ENCODE data around the gene FERMT2.

Gene FERMT2

DNA sequence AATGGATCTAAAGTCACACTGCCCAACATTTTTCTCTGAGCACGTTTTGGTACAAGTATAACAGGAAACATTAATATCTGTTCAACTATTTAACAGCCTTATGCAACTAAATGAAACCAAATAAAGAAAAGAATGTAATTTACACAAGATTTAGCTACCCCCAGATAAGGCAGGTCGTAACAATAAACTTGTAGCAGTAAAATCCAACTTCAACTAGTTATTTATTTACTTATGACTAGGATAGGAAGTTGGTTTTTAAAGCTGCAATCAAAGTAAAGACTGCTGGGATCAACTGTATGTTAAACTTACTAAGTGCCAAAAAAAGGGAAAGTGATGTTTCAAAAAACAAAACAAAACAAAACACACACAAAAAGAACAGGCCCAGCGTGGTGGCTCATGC is 30.9 kb downstream of the FERMT2 start:
- no peaks in the 10 kb centered on the region for H4K20me1 ChIP-seq (ENCODE audit: insufficient read depth)
- H3K4me2 ChIP-seq = no peak overlapping the region
- no peaks in the 10 kb centered on the region for H3K36me3 ChIP-seq (ENCODE audit: insufficient read depth)
- no peak overlapping the region for H3K4me3 ChIP-seq (IDR thresholded peaks at IDR 0.05; ENCODE audit: insufficient read depth, low read depth, low read length)
- H3K79me2 ChIP-seq (ENCODE audit: insufficient read depth, low read depth) = no peaks in the 10 kb centered on the region
- TF ChIP-seq, protein P1, sequence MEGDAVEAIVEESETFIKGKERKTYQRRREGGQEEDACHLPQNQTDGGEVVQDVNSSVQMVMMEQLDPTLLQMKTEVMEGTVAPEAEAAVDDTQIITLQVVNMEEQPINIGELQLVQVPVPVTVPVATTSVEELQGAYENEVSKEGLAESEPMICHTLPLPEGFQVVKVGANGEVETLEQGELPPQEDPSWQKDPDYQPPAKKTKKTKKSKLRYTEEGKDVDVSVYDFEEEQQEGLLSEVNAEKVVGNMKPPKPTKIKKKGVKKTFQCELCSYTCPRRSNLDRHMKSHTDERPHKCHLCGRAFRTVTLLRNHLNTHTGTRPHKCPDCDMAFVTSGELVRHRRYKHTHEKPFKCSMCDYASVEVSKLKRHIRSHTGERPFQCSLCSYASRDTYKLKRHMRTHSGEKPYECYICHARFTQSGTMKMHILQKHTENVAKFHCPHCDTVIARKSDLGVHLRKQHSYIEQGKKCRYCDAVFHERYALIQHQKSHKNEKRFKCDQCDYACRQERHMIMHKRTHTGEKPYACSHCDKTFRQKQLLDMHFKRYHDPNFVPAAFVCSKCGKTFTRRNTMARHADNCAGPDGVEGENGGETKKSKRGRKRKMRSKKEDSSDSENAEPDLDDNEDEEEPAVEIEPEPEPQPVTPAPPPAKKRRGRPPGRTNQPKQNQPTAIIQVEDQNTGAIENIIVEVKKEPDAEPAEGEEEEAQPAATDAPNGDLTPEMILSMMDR (conservative IDR thresholded peaks at IDR 0.05; ENCODE audit: low read depth, low read length) = no peak
- no peaks in the 10 kb centered on the region for H3K27me3 ChIP-seq (ENCODE audit: insufficient read depth, low read depth)
- H3K9ac ChIP-seq = no peak overlapping the region
- H3K4me1 ChIP-seq (ENCODE audit: low read depth, poor library complexity, severe bottlenecking) = peaks cover 9% of the 10 kb centered on the region
- H2AFZ ChIP-seq (ENCODE audit: low read depth) = no peak overlapping the region
- H3K27ac ChIP-seq = no peak overlapping the region

DNA sequence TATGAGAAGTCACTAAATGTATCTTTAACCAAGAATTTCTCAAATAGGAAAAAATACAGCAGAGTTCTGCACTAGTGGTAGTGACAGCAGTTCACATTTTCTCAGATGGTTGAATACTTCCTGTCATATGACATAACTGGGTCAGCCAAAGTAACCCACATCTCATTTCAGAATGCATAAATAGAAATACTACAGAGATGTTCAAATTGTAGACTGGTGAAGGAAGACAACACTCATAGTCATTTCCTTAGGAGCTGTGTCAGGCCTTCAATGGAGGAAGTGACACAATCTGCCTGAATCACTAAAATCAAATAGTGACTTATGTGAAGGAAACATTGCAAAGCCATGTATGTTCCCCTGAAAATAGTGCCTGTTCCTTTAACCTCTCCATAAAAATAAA is 32.4 kb downstream of the FERMT2 start:
- Histone ChIP-seq H3K79me2 (ENCODE audit: insufficient read depth, low read depth) (no peaks in the 10 kb centered on the region), H2AFZ (ENCODE audit: low read depth) (no peak overlapping the region), H3K4me2 (no peak overlapping the region), H3K9ac (no peak overlapping the region), H4K20me1 (ENCODE audit: insufficient read depth) (no peaks in the 10 kb centered on the region), H3K27ac (no peak overlapping the region), H3K4me3 (IDR thresholded peaks at IDR 0.05; ENCODE audit: insufficient read depth, low read depth, low read length) (no peak overlapping the region), H3K27me3 (ENCODE audit: insufficient read depth, low read depth) (no peaks in the 10 kb centered on the region), H3K4me1 (ENCODE audit: low read depth, poor library complexity, severe bottlenecking) (peaks cover 9% of the 10 kb centered on the region), H3K36me3 (ENCODE audit: insufficient read depth) (no peaks in the 10 kb centered on the region)
- TF ChIP-seq, protein P1 (conservative IDR thresholded peaks at IDR 0.05; ENCODE audit: low read depth, low read length) = no peak

DNA sequence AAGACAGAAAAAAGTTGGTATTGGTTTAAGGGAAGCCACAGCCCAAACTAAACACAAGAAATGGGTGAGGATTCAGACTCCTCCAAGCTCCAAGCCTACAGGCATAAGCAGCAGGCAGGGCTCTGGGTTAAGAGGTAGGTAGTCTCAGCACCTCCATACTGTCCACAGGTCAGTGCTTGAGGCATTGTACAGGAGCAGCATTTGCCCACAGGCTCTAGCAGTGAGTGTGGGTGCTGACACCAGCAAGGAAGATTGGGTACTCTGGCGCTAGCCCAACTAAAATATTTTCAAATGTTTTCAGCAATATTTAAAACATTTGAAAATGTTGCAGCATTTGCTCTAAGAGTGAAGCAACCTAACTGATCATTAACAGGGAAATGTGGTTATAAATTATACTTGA is 33.1 kb downstream of the FERMT2 start:
- TF ChIP-seq, protein P1 (conservative IDR thresholded peaks at IDR 0.05; ENCODE audit: low read depth, low read length) = no peak
- no peaks in the 10 kb centered on the region for H3K79me2 ChIP-seq (ENCODE audit: insufficient read depth, low read depth)
- no peaks in the 10 kb centered on the region for H3K36me3 ChIP-seq (ENCODE audit: insufficient read depth)
- H3K4me2 ChIP-seq = no peak overlapping the region
- peaks cover 9% of the 10 kb centered on the region for H3K4me1 ChIP-seq (ENCODE audit: low read depth, poor library complexity, severe bottlenecking)
- no peak overlapping the region for H3K4me3 ChIP-seq (IDR thresholded peaks at IDR 0.05; ENCODE audit: insufficient read depth, low read depth, low read length)
- no peak overlapping the region for H2AFZ ChIP-seq (ENCODE audit: low read depth)
- H4K20me1 ChIP-seq (ENCODE audit: insufficient read depth) = no peaks in the 10 kb centered on the region
- H3K9ac ChIP-seq = no peak overlapping the region
- no peak overlapping the region for H3K27ac ChIP-seq
- no peaks in the 10 kb centered on the region for H3K27me3 ChIP-seq (ENCODE audit: insufficient read depth, low read depth)

DNA sequence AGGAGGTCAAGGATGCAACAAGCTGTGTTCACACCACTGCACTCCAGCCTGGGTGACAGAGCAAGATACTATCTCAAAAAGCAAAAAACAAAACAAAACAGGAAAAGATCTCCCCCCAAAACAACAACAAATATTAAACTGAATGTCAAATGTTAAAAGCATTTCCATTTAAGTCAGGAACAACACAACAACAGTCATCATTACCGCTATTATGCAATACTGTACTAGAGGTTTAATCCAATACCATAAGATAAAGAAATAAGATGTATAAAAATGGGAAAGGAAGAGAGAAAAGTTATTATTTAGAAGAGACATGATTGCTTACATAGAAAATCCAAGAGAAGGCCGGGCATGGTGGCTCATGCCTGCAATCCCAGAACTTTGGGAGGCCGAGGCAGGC is 36.6 kb downstream of the FERMT2 start:
- H3K79me2 ChIP-seq (ENCODE audit: insufficient read depth, low read depth) = no peaks in the 10 kb centered on the region
- H3K27ac ChIP-seq = no peak overlapping the region
- H3K9ac ChIP-seq = no peak overlapping the region
- H3K36me3 ChIP-seq (ENCODE audit: insufficient read depth) = no peaks in the 10 kb centered on the region
- no peak overlapping the region for H3K4me2 ChIP-seq
- H2AFZ ChIP-seq (ENCODE audit: low read depth) = no peak overlapping the region
- TF ChIP-seq, protein P1 (conservative IDR thresholded peaks at IDR 0.05; ENCODE audit: low read depth, low read length) = no peak
- H3K4me3 ChIP-seq (IDR thresholded peaks at IDR 0.05; ENCODE audit: insufficient read depth, low read depth, low read length) = no peak overlapping the region
- H4K20me1 ChIP-seq (ENCODE audit: insufficient read depth) = no peaks in the 10 kb centered on the region
- H3K27me3 ChIP-seq (ENCODE audit: insufficient read depth, low read depth) = no peaks in the 10 kb centered on the region
- H3K4me1 ChIP-seq (ENCODE audit: low read depth, poor library complexity, severe bottlenecking) = peaks cover 9% of the 10 kb centered on the region

Data from KMS-11 (cell line).